HG02571 (cell line): ENCODE results near the gene ABO.
"Not testable (repeated sequence)": the region's sequence is repeated elsewhere in the genome, so short reads cannot be mapped to it uniquely, and the experiment has no call there.

Experiments used
- ATAC-seq: cut with Tn5 transposase; IDR thresholded peaks from one replicate; pipeline ENCODE4 v1.9.1; 2021; ENCODE audit warnings: mild to moderate bottlenecking, moderate library complexity; ENCODE audit not compliant: unreplicated experiment

Gene ABO

DNA sequence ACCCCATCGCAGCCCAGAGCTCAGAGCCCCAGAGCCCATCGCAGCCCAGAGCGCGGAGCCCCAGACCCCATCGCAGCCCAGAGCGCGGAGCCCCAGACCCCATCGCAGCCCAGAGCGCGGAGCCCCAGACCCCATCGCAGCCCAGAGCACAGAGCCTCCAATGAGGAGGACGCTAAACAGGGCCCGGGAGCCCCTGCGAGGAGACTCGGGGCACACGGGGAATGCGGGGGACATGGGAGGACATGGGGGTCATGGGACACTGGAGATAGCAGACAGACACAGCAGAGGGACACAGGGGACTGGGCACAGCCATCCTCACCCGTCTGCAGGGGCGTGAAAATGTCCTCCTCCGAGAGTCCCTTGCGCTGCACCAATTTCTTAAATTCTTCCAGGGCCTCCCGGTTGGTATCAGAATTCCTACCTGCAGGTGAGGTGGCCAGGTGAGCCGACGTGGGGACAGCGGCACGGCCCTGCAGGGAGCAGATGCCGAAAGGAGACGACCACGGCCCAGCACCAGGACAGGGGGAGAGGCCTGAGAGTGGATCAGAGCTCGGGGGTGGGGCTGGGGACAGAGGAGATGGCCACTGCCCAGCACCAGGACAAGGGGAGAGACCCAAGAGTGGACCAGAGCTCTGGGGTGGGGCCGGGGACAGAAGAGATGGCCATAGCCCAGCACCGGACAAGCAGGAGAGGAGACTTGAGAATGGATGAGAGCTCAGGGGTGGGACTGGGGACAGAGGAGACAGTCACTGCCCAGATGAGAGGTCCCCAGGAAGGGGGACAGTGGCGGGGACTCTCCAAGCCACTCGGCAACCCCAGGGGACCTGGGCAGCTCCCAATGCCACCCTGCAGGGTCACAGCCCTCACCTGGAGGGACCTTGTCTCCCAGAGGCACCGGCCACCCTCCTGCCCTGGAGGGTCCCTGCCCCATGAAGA lies 68.7 kb downstream of the ABO start:
- ATAC-seq = no peak

DNA sequence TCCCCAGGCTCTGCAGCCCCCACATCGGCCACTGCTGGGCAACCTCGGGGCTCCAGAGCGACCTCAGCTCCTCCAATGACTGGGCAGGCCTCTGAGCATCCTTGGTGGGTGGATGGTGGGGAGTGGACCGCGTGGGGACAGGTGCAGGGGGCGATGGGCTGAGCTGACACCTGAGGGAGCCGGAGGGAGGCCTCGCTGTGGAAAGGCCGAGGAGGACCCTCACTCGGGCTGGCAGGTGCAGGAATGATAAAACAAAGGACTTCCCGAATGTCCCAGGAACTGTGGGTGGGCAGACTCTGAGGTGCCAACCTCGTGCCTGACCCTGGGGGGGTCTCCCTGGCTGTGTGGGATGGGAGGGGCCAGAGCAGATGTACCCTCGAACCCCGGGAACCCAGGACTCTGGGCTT lies 69.5 kb downstream of the ABO start:
- not testable (repeated sequence) for ATAC-seq
